Mucosa of descending colon (tissue), 3 donors: ENCODE results near the gene SYNE2. TPM values are rescaled to one million over a fixed set of nuclear protein-coding genes. Genes with fewer than 3 reads are reported as not detected.

Experiments
- ATAC-seq: fragments of 200-7000 bp; cut with Tn5 transposase; one replicate; pipeline ENCODE4 v1.9.1; 2020; ENCODE audit warnings: mild to moderate bottlenecking, moderate library complexity
- DNase-seq, 3 donors: peaks; one replicate each; pipeline ENCODE4 v3.0.0-alpha.2; 2020
- H3K36me3 ChIP-seq: fragments of 200-600 bp; one replicate; pipeline ENCODE4 v1.8.0; 2021; ENCODE audit warnings: low read depth, mild to moderate bottlenecking
- H3K4me1 ChIP-seq: fragments of 200-600 bp; one replicate; pipeline ENCODE4 v1.8.0; 2021; ENCODE audit warnings: low read depth, mild to moderate bottlenecking
- H3K4me3 ChIP-seq: fragments of 200-600 bp; one replicate; pipeline ENCODE4 v1.8.0; 2021; ENCODE audit warnings: mild to moderate bottlenecking
- H3K9me3 ChIP-seq: fragments of 200-600 bp; one replicate; pipeline ENCODE4 v1.8.0; 2021; ENCODE audit warnings: mild to moderate bottlenecking
- CTCF ChIP-seq: fragments of 200-600 bp; IDR thresholded peaks from one replicate; pipeline ENCODE4 v1.8.0; 2022; ENCODE audit warnings: antibody characterized with exemption, mild to moderate bottlenecking
- intact Hi-C, 2 donors: fragments of 100-400 bp; cut with DNase I in 1 of 2; cut with micrococcal nuclease in 1 of 2; formaldehyde crosslinking; loops; one replicate each; pipeline versions ENCODE4 v1.11.0 to v1.11.1; 2022; cut with DNase I, micrococcal nuclease
- total RNA-seq, 3 donors: library from RNA; stranded (reverse); fragmentation: NEBNext Ultra II Directional in 2 of 3; extraction: Animal tissue kit (Norgen Biotek cat#: 25700) in 2 of 3; gene quantifications; one replicate each; pipeline versions ENCODE4 v1.2.1 to v1.2.4, GENCODE V29; 2021 to 2023
- donor health status: DM: no; HTN: no; CAD: no; lungs with moderate emphysema.
- donor health status: DM: no; HTN: no; CAD: no.
- donor health status: DM: no; HTN: yes; CAD: no.

SYNE2 gene
- total RNA-seq, 3 donors from 2014 or later: 104 to 215 (median 174) TPM

GRCh38 chr14:64060648-64061096, 207.9 kb downstream of the SYNE2 start:
- intact Hi-C loops: no loop called here
- H3K4me3 ChIP-seq: no peak overlapping the region
- peak; percentile 92 for ATAC-seq
- peak; percentile 36 for TF ChIP-seq CTCF
- no peaks in the 10 kb centered on the region for H3K36me3 ChIP-seq
- peaks cover 6% of the 10 kb centered on the region for H3K4me1 ChIP-seq
- peak in 2 of 3 donors; percentile 45 to 59 for DNase-seq
- H3K9me3 ChIP-seq: no peaks in the 10 kb centered on the region

DNA sequence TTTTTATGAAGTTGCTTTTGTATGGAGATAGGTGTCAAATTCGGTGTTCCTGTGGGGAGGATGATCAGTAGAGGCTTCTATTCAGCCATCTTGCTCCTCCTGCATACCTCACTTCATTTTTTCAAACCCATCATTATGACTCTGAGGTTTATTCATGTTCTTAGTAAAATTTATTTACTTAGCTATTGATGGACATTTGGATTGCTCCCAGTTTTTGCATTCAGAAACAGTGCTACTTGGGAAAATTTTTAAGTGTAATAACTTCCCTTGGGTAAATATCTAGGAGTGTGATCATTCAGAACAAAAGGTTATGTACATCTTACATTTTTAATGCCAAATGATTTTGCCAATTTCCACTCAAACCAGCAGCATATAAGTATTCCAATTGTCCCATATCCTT, 208.3 kb downstream of the SYNE2 start:
- H3K36me3 ChIP-seq: no peaks in the 10 kb centered on the region
- no peak for TF ChIP-seq CTCF
- intact Hi-C loops: no loop called here

DNA sequence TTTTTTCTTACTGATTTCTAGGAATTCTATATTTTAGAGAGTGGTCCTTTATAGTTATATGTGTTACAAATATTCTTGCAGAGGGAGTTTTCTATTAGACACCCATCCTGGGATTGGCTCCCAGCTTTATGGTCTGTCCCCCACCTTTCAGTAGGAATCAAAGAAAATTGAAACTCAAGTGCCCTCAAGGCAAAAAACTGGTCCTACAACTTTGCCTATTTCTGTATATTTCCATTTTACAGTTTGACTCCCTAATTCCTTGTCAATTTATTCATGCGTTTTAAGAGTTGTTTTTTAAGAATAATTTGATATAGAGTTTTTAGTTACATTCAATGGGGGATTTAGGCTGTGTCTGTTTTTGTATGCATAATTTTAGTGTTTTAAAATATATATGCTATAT, 208.9 kb downstream of the SYNE2 start:
- no peaks in the 10 kb centered on the region for H3K36me3 ChIP-seq
- intact Hi-C loops: no loop called here
- H3K9me3 ChIP-seq: no peaks in the 10 kb centered on the region
- DNase-seq (no peak), ATAC-seq (no peak)
- peaks cover 6% of the 10 kb centered on the region for H3K4me1 ChIP-seq
- no peak for TF ChIP-seq CTCF
- H3K4me3 ChIP-seq: no peak overlapping the region

More for the DNA sequence above, 208.3 kb downstream of the SYNE2 start:
- ATAC-seq (no peak), DNase-seq (no peak)
- Histone ChIP-seq H3K4me3 (no peak overlapping the region), H3K4me1 (peaks cover 6% of the 10 kb centered on the region), H3K9me3 (no peaks in the 10 kb centered on the region)

DNA sequence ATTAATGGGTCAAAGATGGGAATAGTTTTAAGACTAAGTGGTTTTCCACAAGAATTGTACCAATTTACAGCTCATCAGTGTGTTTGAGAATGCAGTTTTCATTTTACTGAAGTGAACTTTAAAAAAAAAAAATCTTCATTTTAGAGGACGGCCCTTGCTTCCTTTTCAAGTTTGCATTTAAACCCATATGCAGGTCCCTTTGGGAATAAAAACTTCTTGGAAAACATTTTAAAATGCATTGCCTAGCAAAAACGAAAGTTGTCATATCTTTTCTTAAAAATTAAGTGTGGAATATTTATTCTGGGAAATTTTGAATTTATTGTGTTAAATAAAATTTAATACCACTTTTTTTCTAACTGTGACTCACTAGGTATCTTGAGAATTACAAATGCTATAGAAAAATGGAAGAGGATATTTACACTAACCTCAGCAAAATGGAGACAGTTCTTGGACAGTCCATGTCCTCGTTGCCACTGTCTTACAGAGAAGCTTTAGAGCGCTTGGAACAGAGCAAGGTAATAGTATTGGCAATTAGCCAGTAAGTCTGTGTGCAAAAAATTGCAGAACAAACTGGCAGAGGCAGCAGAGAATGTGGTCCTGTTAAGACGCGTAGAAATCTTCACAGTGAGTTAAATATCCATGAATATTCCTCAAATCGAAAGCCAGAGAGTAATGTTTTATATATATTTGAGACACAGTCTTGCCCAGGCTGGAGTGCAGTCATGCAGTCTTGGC, 209.7 kb downstream of the SYNE2 start:
- intact Hi-C loops: no loop called here
- Histone ChIP-seq H3K9me3 (no peaks in the 10 kb centered on the region), H3K4me1 (peaks cover 6% of the 10 kb centered on the region), H3K36me3 (no peaks in the 10 kb centered on the region), H3K4me3 (no peak overlapping the region)
- DNase-seq (no peak), ATAC-seq (no peak)
- no peak for TF ChIP-seq CTCF

- H3K36me3 ChIP-seq: no peaks in the 10 kb centered on the region
- no peaks in the 10 kb centered on the region for H3K9me3 ChIP-seq
- H3K4me3 ChIP-seq: no peak overlapping the region
- DNase-seq: no peak
- intact Hi-C loops: no loop called here
- ATAC-seq: no peak
- TF ChIP-seq CTCF: no peak
- H3K4me1 ChIP-seq: peaks cover 6% of the 10 kb centered on the region
Observed at GRCh38 chr14:64064447-64064846, 211.6 kb downstream of the SYNE2 start.
